Measurements from ENCODE around the gene CTSO. TPM values are rescaled to one million over a fixed set of nuclear protein-coding genes. Genes with fewer than 3 reads are reported as not detected.
A peak's percentile ranks its signal among the peaks of the same experiment; 100 is the strongest.

The CTSO gene
- total and polyA plus RNA-seq, 4 donors: 20.7 to 36.7 (median 24.5) TPM

DNA sequence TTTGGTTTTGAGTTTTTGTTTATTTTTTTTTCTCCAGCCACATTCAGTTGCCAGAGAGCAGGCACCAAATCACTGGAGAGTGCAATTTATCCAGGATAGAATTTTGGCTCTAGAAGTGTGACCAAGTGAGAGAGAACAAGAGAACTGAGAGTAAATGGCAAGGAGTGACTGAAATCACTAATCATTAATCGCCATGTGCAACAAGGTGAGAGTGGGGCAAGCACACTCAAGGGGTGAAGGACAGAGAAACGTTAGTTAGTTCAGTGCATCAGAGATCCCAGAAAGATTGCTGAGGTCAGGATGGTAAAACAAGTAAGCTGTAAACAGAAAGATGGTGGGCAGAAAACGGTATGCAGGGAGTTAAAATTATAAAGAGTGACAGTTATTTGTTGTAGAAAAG, 69.8 kb downstream of the CTSO start:
- Histone ChIP-seq H3K27ac (ENCODE audit: low read depth in 1 of 2, low read length in 2 of 2) (peak overlapping the region; percentile 62 to 73), H3K9me3 (ENCODE audit: control insufficient read depth in 4 of 4, low read length in 3 of 4) (no peaks in the 10 kb centered on the region), H3K4me3 (ENCODE audit: low read depth in 1 of 3, low read length in 3 of 3) (peak overlapping the region in 1 of 3 donors; percentile 21), H3K9ac (ENCODE audit: low read depth in 1 of 2, low read length in 2 of 2) (no peak overlapping the region), H3K4me1 (ENCODE audit: control insufficient read depth in 4 of 4, insufficient read depth in 4 of 4, low read length in 3 of 4) (peaks cover 6 to 50% (median 38%) of the 10 kb centered on the region in 4 donors), H3K27me3 (ENCODE audit: control insufficient read depth in 4 of 4, insufficient read depth in 4 of 4, low read length in 3 of 4) (no peaks in the 10 kb centered on the region), H3K36me3 (ENCODE audit: control insufficient read depth in 4 of 4, insufficient read depth in 3 of 4, low read depth in 1 of 4, low read length in 3 of 4) (no peaks in the 10 kb centered on the region)
- DNase-seq (ENCODE audit: low spot score): no peak
- WGBS: 33% methylated on average over 3 of the region's 3 CpGs
- TF ChIP-seq, protein P1, sequence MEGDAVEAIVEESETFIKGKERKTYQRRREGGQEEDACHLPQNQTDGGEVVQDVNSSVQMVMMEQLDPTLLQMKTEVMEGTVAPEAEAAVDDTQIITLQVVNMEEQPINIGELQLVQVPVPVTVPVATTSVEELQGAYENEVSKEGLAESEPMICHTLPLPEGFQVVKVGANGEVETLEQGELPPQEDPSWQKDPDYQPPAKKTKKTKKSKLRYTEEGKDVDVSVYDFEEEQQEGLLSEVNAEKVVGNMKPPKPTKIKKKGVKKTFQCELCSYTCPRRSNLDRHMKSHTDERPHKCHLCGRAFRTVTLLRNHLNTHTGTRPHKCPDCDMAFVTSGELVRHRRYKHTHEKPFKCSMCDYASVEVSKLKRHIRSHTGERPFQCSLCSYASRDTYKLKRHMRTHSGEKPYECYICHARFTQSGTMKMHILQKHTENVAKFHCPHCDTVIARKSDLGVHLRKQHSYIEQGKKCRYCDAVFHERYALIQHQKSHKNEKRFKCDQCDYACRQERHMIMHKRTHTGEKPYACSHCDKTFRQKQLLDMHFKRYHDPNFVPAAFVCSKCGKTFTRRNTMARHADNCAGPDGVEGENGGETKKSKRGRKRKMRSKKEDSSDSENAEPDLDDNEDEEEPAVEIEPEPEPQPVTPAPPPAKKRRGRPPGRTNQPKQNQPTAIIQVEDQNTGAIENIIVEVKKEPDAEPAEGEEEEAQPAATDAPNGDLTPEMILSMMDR (IDR thresholded peaks at IDR 0.05; ENCODE audit: low read depth, low read length, missing input control): no peak
- TF ChIP-seq HNF4G (IDR thresholded peaks at IDR 0.05): peak; percentile 17
- peak; percentile 39 to 55 for TF ChIP-seq RAD21 (IDR thresholded peaks at IDR 0.05)
- TF ChIP-seq, protein P2, sequence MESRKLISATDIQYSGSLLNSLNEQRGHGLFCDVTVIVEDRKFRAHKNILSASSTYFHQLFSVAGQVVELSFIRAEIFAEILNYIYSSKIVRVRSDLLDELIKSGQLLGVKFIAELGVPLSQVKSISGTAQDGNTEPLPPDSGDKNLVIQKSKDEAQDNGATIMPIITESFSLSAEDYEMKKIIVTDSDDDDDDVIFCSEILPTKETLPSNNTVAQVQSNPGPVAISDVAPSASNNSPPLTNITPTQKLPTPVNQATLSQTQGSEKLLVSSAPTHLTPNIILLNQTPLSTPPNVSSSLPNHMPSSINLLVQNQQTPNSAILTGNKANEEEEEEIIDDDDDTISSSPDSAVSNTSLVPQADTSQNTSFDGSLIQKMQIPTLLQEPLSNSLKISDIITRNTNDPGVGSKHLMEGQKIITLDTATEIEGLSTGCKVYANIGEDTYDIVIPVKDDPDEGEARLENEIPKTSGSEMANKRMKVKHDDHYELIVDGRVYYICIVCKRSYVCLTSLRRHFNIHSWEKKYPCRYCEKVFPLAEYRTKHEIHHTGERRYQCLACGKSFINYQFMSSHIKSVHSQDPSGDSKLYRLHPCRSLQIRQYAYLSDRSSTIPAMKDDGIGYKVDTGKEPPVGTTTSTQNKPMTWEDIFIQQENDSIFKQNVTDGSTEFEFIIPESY (IDR thresholded peaks at IDR 0.05): no peak
- TF ChIP-seq, protein P3, sequence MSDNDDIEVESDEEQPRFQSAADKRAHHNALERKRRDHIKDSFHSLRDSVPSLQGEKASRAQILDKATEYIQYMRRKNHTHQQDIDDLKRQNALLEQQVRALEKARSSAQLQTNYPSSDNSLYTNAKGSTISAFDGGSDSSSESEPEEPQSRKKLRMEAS (IDR thresholded peaks at IDR 0.05): peak; percentile 87
- TF ChIP-seq GABPA (IDR thresholded peaks at IDR 0.05 in 1 of 2, conservative IDR thresholded peaks at IDR 0.05 in 1 of 2): no peak
- TF ChIP-seq TAF1 (conservative IDR thresholded peaks at IDR 0.05): peak; percentile 55
- TF ChIP-seq, protein P4, sequence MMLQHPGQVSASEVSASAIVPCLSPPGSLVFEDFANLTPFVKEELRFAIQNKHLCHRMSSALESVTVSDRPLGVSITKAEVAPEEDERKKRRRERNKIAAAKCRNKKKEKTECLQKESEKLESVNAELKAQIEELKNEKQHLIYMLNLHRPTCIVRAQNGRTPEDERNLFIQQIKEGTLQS (IDR thresholded peaks at IDR 0.05): peak; percentile 57
- TF ChIP-seq RXRA (IDR thresholded peaks at IDR 0.05): peak; percentile 91 to 92
- TF ChIP-seq HNF4A (conservative IDR thresholded peaks at IDR 0.05): peak; percentile 70 to 77
- TF ChIP-seq FOXA2 (IDR thresholded peaks at IDR 0.05): peak; percentile 49
- peak; percentile 89 for TF ChIP-seq SP1 (IDR thresholded peaks at IDR 0.05)
- no peak for TF ChIP-seq EGR1 (IDR thresholded peaks at IDR 0.05; ENCODE audit: low read depth in 2 of 2)
- TF ChIP-seq, protein P5, sequence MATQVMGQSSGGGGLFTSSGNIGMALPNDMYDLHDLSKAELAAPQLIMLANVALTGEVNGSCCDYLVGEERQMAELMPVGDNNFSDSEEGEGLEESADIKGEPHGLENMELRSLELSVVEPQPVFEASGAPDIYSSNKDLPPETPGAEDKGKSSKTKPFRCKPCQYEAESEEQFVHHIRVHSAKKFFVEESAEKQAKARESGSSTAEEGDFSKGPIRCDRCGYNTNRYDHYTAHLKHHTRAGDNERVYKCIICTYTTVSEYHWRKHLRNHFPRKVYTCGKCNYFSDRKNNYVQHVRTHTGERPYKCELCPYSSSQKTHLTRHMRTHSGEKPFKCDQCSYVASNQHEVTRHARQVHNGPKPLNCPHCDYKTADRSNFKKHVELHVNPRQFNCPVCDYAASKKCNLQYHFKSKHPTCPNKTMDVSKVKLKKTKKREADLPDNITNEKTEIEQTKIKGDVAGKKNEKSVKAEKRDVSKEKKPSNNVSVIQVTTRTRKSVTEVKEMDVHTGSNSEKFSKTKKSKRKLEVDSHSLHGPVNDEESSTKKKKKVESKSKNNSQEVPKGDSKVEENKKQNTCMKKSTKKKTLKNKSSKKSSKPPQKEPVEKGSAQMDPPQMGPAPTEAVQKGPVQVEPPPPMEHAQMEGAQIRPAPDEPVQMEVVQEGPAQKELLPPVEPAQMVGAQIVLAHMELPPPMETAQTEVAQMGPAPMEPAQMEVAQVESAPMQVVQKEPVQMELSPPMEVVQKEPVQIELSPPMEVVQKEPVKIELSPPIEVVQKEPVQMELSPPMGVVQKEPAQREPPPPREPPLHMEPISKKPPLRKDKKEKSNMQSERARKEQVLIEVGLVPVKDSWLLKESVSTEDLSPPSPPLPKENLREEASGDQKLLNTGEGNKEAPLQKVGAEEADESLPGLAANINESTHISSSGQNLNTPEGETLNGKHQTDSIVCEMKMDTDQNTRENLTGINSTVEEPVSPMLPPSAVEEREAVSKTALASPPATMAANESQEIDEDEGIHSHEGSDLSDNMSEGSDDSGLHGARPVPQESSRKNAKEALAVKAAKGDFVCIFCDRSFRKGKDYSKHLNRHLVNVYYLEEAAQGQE (IDR thresholded peaks at IDR 0.05): peak; percentile 49
- no peak for TF ChIP-seq FOXA1 (IDR thresholded peaks at IDR 0.05)
- peak; percentile 61 for TF ChIP-seq YY1 (IDR thresholded peaks at IDR 0.05)
- TF ChIP-seq NR2F2 (IDR thresholded peaks at IDR 0.05): peak; percentile 49
- peak; percentile 44 to 74 for TF ChIP-seq JUND (IDR thresholded peaks at IDR 0.05)
